DMS 273 treated with DMSO at 0.1 percent for 48 hours (cell line): Measurements from ENCODE around the gene FAR1.

Experiments
- DNase-seq: peaks from one replicate; lab custom pipeline; 2025; lab: John Stamatoyannopoulos, UW

Gene FAR1

DNA sequence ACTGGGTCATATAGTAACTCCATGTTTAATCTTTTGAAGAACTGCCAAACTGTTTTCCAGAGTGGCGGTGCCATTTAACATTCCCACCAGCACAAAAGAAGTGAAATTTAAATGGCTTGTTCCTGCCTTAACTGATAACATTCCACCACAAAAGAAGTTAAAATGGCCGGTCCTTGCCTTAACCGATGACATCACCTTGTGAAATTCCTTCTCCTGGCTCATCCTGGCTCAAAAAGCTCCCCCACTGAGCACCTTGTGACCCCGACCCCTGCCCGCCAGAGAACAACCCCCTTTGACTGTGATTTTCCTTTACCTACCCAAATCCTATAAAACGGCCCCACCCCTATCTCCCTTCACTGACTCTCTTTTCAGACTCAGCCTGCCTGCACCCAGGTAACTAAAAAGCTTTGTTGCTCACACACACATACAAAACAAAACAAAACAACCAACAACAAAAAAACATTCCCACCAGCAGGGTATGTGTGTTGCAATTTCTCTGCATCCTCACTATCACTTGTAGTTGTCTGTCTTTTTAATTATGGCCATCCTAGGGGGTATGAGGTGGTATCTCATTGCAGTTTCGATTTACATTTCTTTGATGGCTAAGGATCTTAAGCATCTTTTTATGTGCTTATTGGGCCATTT is 109.0 kb downstream of the FAR1 start:
- no peak for DNase-seq

- no peak for DNase-seq
These were observed 109.9 kb downstream of the FAR1 start for GRCh38 chr11:13778345-13778744.

DNA sequence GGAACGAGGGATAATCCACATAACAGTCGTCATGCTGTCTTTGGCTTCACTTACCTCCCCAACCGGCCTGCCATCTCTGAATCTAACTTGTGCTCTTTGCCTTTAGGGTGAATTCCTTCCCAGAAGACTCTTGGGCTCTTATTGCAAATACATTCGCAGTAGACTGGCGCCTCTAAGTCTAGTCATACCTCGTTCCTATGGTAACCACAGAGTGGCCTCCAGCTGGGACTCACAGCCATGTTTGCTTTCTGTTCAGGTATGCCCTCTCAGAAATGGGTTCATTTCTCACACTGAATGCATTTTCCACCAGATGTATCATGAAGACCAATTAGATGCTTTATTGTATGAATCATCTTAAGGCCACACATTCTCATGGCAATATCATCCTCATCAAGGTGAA is 112.7 kb downstream of the FAR1 start:
- DNase-seq, result no peak
